Kidney (tissue), 14 donors: Measurements from ENCODE around the gene ZBTB7C. TPM values are rescaled to one million over a fixed set of nuclear protein-coding genes. Genes with fewer than 3 reads are reported as not detected.

Source experiments
- DNase-seq, 5 donors: peaks; one replicate each; pipeline ENCODE4 v3.0.0-alpha.2; 2013 to 2020
- FAIRE-seq: peaks from 2 replicates; lab custom pipeline; 2012; peaks lifted over from hg19 to GRCh38; lab: Jason Lieb, UNC
- H3K27ac ChIP-seq, 2 donors: one replicate each; pipeline ENCODE4 v1.7.0; 2013; ENCODE audit warnings: low read depth in 2 of 2, low read length in 2 of 2, inconsistent platforms in 1 of 2
- H3K27me3 ChIP-seq: one replicate; pipeline ENCODE4 v1.7.1; 2013; ENCODE audit warnings: low read length, inconsistent platforms; ENCODE audit not compliant: control insufficient read depth, insufficient read depth
- H3K36me3 ChIP-seq, 3 donors: one replicate each; pipeline versions ENCODE4 v1.7.0 to v1.7.1; 2013; ENCODE audit warnings: low read length in 3 of 3, control low read depth in 1 of 3, inconsistent platforms in 1 of 3; ENCODE audit not compliant: insufficient read depth in 3 of 3, control insufficient read depth in 2 of 3
- H3K4me1 ChIP-seq, 3 donors: one replicate each; pipeline versions ENCODE4 v1.7.0 to v1.7.1; 2013; ENCODE audit warnings: low read length in 3 of 3, inconsistent platforms in 1 of 3, low read depth in 1 of 3; ENCODE audit not compliant: control insufficient read depth in 2 of 3, insufficient read depth in 2 of 3
- H3K4me3 ChIP-seq, 3 donors: one replicate each; pipeline versions ENCODE4 v1.7.0 to v1.8.1; 2013; ENCODE audit warnings: low read length in 3 of 3, control low read depth in 1 of 3, inconsistent platforms in 1 of 3
- H3K9ac ChIP-seq, 3 donors: one replicate each; pipeline versions ENCODE4 v1.7.0 to v1.7.1; 2013; ENCODE audit warnings: low read length in 3 of 3, control low read depth in 1 of 3, inconsistent platforms in 1 of 3
- H3K9me3 ChIP-seq, 3 donors: one replicate each; pipeline versions ENCODE4 v1.7.0 to v1.7.1; 2013; ENCODE audit warnings: low read length in 3 of 3, control low read depth in 1 of 3, inconsistent platforms in 1 of 3; ENCODE audit not compliant: control insufficient read depth in 2 of 3, insufficient read depth in 1 of 3
- intact Hi-C: fragments of 100-400 bp; cut with DNase I; formaldehyde crosslinking; loops from one replicate; pipeline ENCODE4 v1.11.1; 2022
- polyA plus RNA-seq: library from polyadenylated mRNA; stranded (reverse); fragments of 350-450 nt; fragmentation: Illumina TruSeq; extraction: RNeasy Lipid Tissue Mini Kit (QIAGEN cat#74804); gene quantifications from one replicate; pipeline ENCODE4 v1.2.3, GENCODE V29; 2014; ENCODE audit warnings: low read depth, low replicate concordance; ENCODE audit not compliant: insufficient read depth
- total RNA-seq: library from RNA; stranded (reverse); fragmentation: NEBNext Ultra II Directional; extraction: Animal tissue kit (Norgen Biotek cat#: 25700); gene quantifications from one replicate; pipeline ENCODE4 v1.2.1, GENCODE V29; 2021
- TF ChIP-seq, protein P1 (sequence below): IDR thresholded peaks from 3 replicates; pipeline ENCODE4 v1.5.1; 2012; ENCODE audit warnings: mild to moderate bottlenecking, moderate library complexity, borderline replicate concordance; ENCODE audit not compliant: insufficient read depth; ENCODE audit errors: extremely low read depth
- donor health status: control.
- donor health status: control.
- donor health status: control.
- donor health status: control.
- donor health status: control.
- donor health status: DM: yes; HTN: yes; CAD: no.
- donor health status: Normal renal cell carcinoma (clear cell type).

Gene ZBTB7C
- total and polyA plus RNA-seq, 2 donors from 2014 or later = 1.8 to 13.8 TPM

DNA sequence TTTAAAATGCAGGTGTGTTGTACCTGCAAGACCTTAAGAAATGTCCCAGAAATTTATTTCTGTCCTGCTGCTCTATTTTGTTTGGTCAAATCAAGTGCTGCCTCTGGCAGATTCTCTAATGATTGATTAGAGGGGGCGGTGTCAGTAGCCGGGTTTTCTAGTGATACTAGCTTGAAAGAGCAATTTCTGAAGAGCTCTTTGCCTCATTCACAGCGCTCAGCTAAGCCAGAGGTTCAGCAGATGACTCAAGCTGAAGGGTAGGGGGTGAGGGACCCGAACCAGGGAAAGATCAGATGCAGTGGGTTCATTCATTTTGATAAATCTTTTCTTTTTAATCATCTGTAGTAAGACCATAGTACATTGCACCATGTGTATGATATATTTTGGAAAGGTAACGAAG is 15.0 kb downstream of the ZBTB7C start:
- Histone ChIP-seq H3K9ac (no peak overlapping the region), H3K4me3 (no peak overlapping the region), H3K4me1 (no peaks in the 10 kb centered on the region), H3K9me3 (no peaks in the 10 kb centered on the region), H3K36me3 (no peaks in the 10 kb centered on the region), H3K27me3 (no peaks in the 10 kb centered on the region), H3K27ac (no peak overlapping the region)
- DNase-seq = no peak
- intact Hi-C loops = no loop called here
- FAIRE-seq = no peak
- TF ChIP-seq, protein P1, sequence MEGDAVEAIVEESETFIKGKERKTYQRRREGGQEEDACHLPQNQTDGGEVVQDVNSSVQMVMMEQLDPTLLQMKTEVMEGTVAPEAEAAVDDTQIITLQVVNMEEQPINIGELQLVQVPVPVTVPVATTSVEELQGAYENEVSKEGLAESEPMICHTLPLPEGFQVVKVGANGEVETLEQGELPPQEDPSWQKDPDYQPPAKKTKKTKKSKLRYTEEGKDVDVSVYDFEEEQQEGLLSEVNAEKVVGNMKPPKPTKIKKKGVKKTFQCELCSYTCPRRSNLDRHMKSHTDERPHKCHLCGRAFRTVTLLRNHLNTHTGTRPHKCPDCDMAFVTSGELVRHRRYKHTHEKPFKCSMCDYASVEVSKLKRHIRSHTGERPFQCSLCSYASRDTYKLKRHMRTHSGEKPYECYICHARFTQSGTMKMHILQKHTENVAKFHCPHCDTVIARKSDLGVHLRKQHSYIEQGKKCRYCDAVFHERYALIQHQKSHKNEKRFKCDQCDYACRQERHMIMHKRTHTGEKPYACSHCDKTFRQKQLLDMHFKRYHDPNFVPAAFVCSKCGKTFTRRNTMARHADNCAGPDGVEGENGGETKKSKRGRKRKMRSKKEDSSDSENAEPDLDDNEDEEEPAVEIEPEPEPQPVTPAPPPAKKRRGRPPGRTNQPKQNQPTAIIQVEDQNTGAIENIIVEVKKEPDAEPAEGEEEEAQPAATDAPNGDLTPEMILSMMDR = no peak

GRCh38 chr18:48393776-48394175 is 15.4 kb downstream of the ZBTB7C start:
- Histone ChIP-seq H3K9ac (no peak overlapping the region), H3K9me3 (no peaks in the 10 kb centered on the region), H3K36me3 (no peaks in the 10 kb centered on the region), H3K4me3 (no peak overlapping the region), H3K27me3 (no peaks in the 10 kb centered on the region), H3K4me1 (no peaks in the 10 kb centered on the region), H3K27ac (no peak overlapping the region)
- FAIRE-seq (no peak), DNase-seq (no peak)
- TF ChIP-seq, protein P1 = no peak
- intact Hi-C loops = no loop called here

DNA sequence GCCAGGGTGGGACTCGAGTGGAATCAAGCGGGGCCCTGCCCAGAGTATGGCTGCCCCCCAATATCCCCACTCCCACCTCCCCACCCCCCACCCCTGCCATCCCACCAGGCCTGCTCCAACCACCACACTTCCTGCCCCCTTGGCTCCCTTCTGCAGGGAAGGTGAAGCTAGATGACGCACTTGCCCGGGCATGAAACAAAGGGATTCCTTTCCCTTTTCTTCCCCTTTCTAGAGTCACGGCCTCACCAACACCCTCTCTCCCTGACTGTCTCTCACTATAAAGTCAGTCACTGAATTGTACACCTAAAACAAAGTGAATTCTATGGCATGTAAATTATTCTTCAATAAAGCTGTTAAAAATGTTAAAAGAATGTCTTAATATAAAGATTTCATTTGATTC is 16.0 kb downstream of the ZBTB7C start:
- intact Hi-C loops = no loop called here
- DNase-seq = no peak
- no peak overlapping the region for H3K27ac ChIP-seq
- no peak for FAIRE-seq
- no peaks in the 10 kb centered on the region for H3K9me3 ChIP-seq
- H3K9ac ChIP-seq = no peak overlapping the region
- H3K27me3 ChIP-seq = no peaks in the 10 kb centered on the region
- no peak overlapping the region for H3K4me3 ChIP-seq
- H3K4me1 ChIP-seq = no peaks in the 10 kb centered on the region
- H3K36me3 ChIP-seq = no peaks in the 10 kb centered on the region
- TF ChIP-seq, protein P1 = no peak

- H3K4me3 ChIP-seq = no peak overlapping the region
- H3K27me3 ChIP-seq = no peaks in the 10 kb centered on the region
- no peak overlapping the region for H3K9ac ChIP-seq
- no peak for FAIRE-seq
- TF ChIP-seq, protein P1 = no peak
- H3K27ac ChIP-seq = no peak overlapping the region
- H3K9me3 ChIP-seq = no peaks in the 10 kb centered on the region
- no peaks in the 10 kb centered on the region for H3K4me1 ChIP-seq
- no peak for DNase-seq
- no peaks in the 10 kb centered on the region for H3K36me3 ChIP-seq
- intact Hi-C loops = no loop called here
Measured at GRCh38 chr18:48392268-48392667, 16.9 kb downstream of the ZBTB7C start.
